OCI-LY3 (cell line): ENCODE results near the gene ACTA1.
A peak's percentile ranks its signal among the peaks of the same experiment; 100 is the strongest.

ENCODE experiments used
- H2AFZ ChIP-seq: fragments of 200-600, 300-600 bp; shearing (Covaris generic); 2 replicates; pipeline ENCODE4 v1.6.0; 2014; ENCODE audit warnings: antibody characterized with exemption, low read depth, low read length
- H3K27ac ChIP-seq: fragments of 200-600, 300-600 bp; sonication (generic); 2 replicates; pipeline ENCODE4 v1.5.1; 2014; ENCODE audit warnings: mild to moderate bottlenecking, low read length, moderate library complexity, mixed read lengths
- H3K27me3 ChIP-seq: fragments of 200-600, 300-600 bp; sonication (generic); 2 replicates; pipeline ENCODE4 v1.6.1; 2014; ENCODE audit warnings: low read depth, low read length, mixed read lengths
- H3K36me3 ChIP-seq: fragments of 200-600, 300-600 bp; sonication (generic); replicated peaks from 2 replicates; pipeline ENCODE3; 2014; ENCODE audit warnings: low read depth, low read length, mixed read lengths
- H3K4me1 ChIP-seq: fragments of 300-600, 200-600 bp; sonication (generic); 2 replicates; pipeline ENCODE4 v1.6.1; 2014; ENCODE audit warnings: low read length, mixed read lengths
- H3K4me2 ChIP-seq: fragments of 200-600, 300-600 bp; sonication (generic); 2 replicates; pipeline ENCODE4 v1.6.1; 2014; ENCODE audit warnings: low read length, mixed read lengths
- H3K4me3 ChIP-seq: fragments of 300-600, 200-600 bp; sonication (generic); 2 replicates; pipeline ENCODE4 v1.5.1; 2014; ENCODE audit warnings: antibody characterized with exemption, mild to moderate bottlenecking, low read length, moderate library complexity
- H3K79me2 ChIP-seq: fragments of 300-600, 200-600 bp; shearing (Covaris generic); 2 replicates; pipeline ENCODE4 v1.6.1; 2014; ENCODE audit warnings: mild to moderate bottlenecking, low read length, mixed read lengths
- H3K9ac ChIP-seq: fragments of 300-600, 200-600 bp; shearing (Covaris generic); 2 replicates; pipeline ENCODE4 v1.6.0; 2014; ENCODE audit warnings: mild to moderate bottlenecking, low read length, moderate library complexity
- H3K9me3 ChIP-seq: fragments of 200-600, 300-600 bp; shearing (Covaris generic); 2 replicates; pipeline ENCODE4 v1.6.1; 2014; ENCODE audit warnings: low read length, mixed read lengths; ENCODE audit not compliant: insufficient read depth
- H4K20me1 ChIP-seq: fragments of 200-600, 300-600 bp; sonication (generic); 2 replicates; pipeline ENCODE4 v1.6.1; 2016; ENCODE audit warnings: low read length, mixed read lengths; ENCODE audit not compliant: insufficient read depth
- EZH2phosphoT487 ChIP-seq: fragments of 200-600 bp; shearing (Covaris generic); IDR thresholded peaks from 2 replicates; pipeline ENCODE4 v1.6.1; 2018; ENCODE audit warnings: antibody characterized with exemption, mixed run types, low read depth
- TF ChIP-seq, protein P1 (sequence below): fragments of 200-600, 300-600 bp; sonication (generic); IDR thresholded peaks from 2 replicates; pipeline ENCODE4 v1.5.1; 2014; ENCODE audit warnings: antibody characterized with exemption, low read length, low read depth

The ACTA1 gene

DNA sequence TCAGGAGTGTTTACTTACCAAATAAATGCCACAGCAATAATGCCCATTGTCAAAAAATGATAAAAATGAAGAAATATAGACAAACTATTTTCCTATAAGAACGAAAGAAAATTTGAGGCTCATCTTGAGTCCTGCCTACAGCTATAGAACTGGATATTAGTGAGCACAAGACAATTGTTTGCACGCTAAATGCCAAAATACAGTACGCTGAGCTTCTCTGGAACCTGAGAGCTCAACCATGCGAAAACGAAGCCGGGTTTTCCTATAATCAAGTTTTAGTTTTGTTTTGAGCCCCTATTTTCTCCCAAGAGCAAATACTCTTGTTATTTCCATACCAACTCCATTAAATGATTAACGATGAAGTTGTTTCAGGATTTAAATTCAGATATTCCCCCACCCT lies 49.1 kb downstream of the ACTA1 start:
- Histone ChIP-seq H2AFZ (no peak overlapping the region), H3K27ac (no peak overlapping the region), H3K9me3 (no peaks in the 10 kb centered on the region), H3K4me1 (peaks cover 35% of the 10 kb centered on the region), H4K20me1 (no peaks in the 10 kb centered on the region), H3K79me2 (no peaks in the 10 kb centered on the region), H3K4me3 (0 out of 2 replicates have a peak overlapping the region, but pooled peaks have one; percentile 7), H3K9ac (no peak overlapping the region), H3K27me3 (peaks cover 62% of the 10 kb centered on the region), H3K36me3 (no peaks in the 10 kb centered on the region), H3K4me2 (peak overlapping the region; percentile 44)
- no peak for TF ChIP-seq EZH2phosphoT487
- TF ChIP-seq, protein P1, sequence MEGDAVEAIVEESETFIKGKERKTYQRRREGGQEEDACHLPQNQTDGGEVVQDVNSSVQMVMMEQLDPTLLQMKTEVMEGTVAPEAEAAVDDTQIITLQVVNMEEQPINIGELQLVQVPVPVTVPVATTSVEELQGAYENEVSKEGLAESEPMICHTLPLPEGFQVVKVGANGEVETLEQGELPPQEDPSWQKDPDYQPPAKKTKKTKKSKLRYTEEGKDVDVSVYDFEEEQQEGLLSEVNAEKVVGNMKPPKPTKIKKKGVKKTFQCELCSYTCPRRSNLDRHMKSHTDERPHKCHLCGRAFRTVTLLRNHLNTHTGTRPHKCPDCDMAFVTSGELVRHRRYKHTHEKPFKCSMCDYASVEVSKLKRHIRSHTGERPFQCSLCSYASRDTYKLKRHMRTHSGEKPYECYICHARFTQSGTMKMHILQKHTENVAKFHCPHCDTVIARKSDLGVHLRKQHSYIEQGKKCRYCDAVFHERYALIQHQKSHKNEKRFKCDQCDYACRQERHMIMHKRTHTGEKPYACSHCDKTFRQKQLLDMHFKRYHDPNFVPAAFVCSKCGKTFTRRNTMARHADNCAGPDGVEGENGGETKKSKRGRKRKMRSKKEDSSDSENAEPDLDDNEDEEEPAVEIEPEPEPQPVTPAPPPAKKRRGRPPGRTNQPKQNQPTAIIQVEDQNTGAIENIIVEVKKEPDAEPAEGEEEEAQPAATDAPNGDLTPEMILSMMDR, result no peak

DNA sequence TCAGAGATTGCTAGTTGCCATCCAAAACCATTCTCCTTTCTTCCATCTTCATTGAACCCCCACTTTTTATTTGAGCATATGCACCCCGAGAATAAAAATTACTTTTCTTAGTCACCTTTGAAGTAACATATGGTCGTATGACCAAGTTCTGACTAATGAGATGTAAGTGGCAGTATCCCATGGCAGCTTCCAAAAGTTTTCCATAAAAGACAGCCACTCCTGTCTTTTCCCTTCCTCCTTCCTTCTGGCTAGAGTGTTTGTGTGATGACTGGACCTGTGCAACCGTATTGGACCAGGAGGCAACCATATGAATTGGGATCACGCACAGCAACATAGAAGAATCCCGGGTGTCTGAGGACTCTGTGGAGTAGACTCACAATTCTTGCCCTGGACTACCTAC lies 49.9 kb downstream of the ACTA1 start:
- Histone ChIP-seq H2AFZ (no peak overlapping the region), H3K79me2 (no peaks in the 10 kb centered on the region), H3K27me3 (peaks cover 59% of the 10 kb centered on the region), H3K4me3 (no peak overlapping the region), H3K27ac (no peak overlapping the region), H3K9me3 (no peaks in the 10 kb centered on the region), H3K4me1 (peaks cover 28% of the 10 kb centered on the region), H4K20me1 (no peaks in the 10 kb centered on the region), H3K4me2 (no peak overlapping the region), H3K36me3 (no peaks in the 10 kb centered on the region), H3K9ac (no peak overlapping the region)
- no peak for TF ChIP-seq EZH2phosphoT487
- TF ChIP-seq, protein P1, result no peak

DNA sequence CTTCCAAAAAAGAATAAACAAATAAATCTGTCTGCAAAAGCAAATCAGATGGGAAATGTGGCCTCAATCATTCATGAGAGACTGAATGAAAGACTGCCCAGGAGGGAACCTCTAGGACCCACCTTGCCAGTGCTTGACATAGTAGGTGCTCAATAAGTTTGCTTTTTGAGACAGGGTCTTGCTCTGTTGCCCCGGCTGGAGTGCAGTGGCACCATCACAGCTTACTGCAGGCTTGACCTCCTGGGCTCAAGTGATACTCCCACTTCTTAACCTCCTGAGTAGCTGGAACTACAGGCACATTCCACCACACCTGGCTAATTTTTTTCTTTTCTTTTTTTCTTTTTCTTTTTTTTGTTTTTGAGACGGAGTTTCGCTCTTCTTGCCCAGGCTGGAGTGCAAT lies 50.7 kb downstream of the ACTA1 start:
- TF ChIP-seq, protein P1, result no peak
- no peak for TF ChIP-seq EZH2phosphoT487
- no peaks in the 10 kb centered on the region for H3K36me3 ChIP-seq
- peaks cover 56% of the 10 kb centered on the region for H3K27me3 ChIP-seq
- H3K4me2 ChIP-seq, result no peak overlapping the region
- H2AFZ ChIP-seq, result no peak overlapping the region
- H3K9ac ChIP-seq, result no peak overlapping the region
- H3K27ac ChIP-seq, result no peak overlapping the region
- H3K4me3 ChIP-seq, result no peak overlapping the region
- H3K79me2 ChIP-seq, result no peaks in the 10 kb centered on the region
- peaks cover 25% of the 10 kb centered on the region for H3K4me1 ChIP-seq
- no peaks in the 10 kb centered on the region for H3K9me3 ChIP-seq
- no peaks in the 10 kb centered on the region for H4K20me1 ChIP-seq
